Sigmoid colon (tissue), 7 donors: ENCODE measurements around the gene SCNN1B. TPM values are rescaled to one million over a fixed set of nuclear protein-coding genes. Genes with fewer than 3 reads are reported as not detected.

Experiments
- DNase-seq: peaks from one replicate; pipeline ENCODE4 v3.0.0-alpha.2; 2019
- H3K27ac ChIP-seq, 4 donors: fragments of 200-600 bp; sonication (generic); one replicate each; pipeline ENCODE4 v1.5.1; 2016 to 2019; ENCODE audit warnings: mild to moderate bottlenecking in 1 of 4
- H3K27me3 ChIP-seq, 3 donors: fragments of 200-600 bp; sonication (generic); one replicate each; pipeline ENCODE4 v1.5.1; 2019; ENCODE audit warnings: mild to moderate bottlenecking in 1 of 3
- H3K36me3 ChIP-seq, 4 donors: fragments of 200-600 bp; sonication (generic); one replicate each; pipeline ENCODE4 v1.5.1; 2016 to 2019
- H3K4me1 ChIP-seq, 4 donors: fragments of 200-600 bp; sonication (generic); one replicate each; pipeline ENCODE4 v1.5.1; 2017 to 2019
- H3K4me3 ChIP-seq, 4 donors: fragments of 200-600 bp; sonication (generic); one replicate each; pipeline ENCODE4 v1.5.1; 2017 to 2019; ENCODE audit warnings: mild to moderate bottlenecking in 2 of 4, moderate library complexity in 1 of 4
- H3K9me3 ChIP-seq, 4 donors: fragments of 200-600 bp in 3 of 4; sonication (generic) in 3 of 4; one replicate each; pipeline versions ENCODE4 v1.5.1 to v1.6.1; 2013 to 2019
- CTCF ChIP-seq, 4 experiments: fragments of 450-650 bp in 3 of 4; fragments of 200-600 bp in 1 of 4; IDR thresholded peaks; one replicate each; pipeline ENCODE4 v1.5.1; 2016 to 2019; ENCODE audit warnings: antibody characterized with exemption in 4 of 4, mild to moderate bottlenecking in 3 of 4, moderate library complexity in 2 of 4
- EP300 ChIP-seq, 4 donors: sonication (generic); formaldehyde crosslinking; IDR thresholded peaks; one replicate each; pipeline ENCODE4 v1.6.1; 2017; ENCODE audit warnings: antibody characterized with exemption in 4 of 4
- POLR2A ChIP-seq, 2 donors: fragments of 450-650 bp; IDR thresholded peaks; one replicate each; pipeline ENCODE4 v1.6.1; 2016; ENCODE audit warnings: antibody characterized with exemption in 2 of 2, mild to moderate bottlenecking in 2 of 2, moderate library complexity in 2 of 2
- POLR2AphosphoS5 ChIP-seq, 4 donors: sonication (generic); formaldehyde crosslinking; IDR thresholded peaks; one replicate each; pipeline ENCODE4 v1.6.1; 2017; ENCODE audit warnings: antibody characterized with exemption in 4 of 4
- WGBS, 2 donors: extraction: QIAGEN DNeasy Blood & Tissue Kit; methylation state at CpG; one replicate each; pipeline ENCODE4 v1.1.7; 2013; 5-methylcytosine and 5-hydroxymethylcytosine counted together
- intact Hi-C: fragments of 100-400 bp; cut with DNase I; formaldehyde crosslinking; loops from one replicate; pipeline ENCODE4 v1.15.1; 2023
- polyA plus RNA-seq, 3 donors: library from polyadenylated mRNA; stranded (reverse); fragments of 200-250 nt; gene quantifications; one replicate each; pipeline ENCODE4 v1.2.3, GENCODE V29; 2013
- total RNA-seq, 4 donors: library from RNA; depleted of rRNA; stranded (reverse); fragments of >200 nt; gene quantifications; one replicate each; pipeline ENCODE4 v1.1.0, GENCODE V29; 2016
- donor health status: healthy with polysubstance abuse.
- donor health status: Bipolar disorder and iron deficiency.
- donor health status: healthy.

SCNN1B gene
- total and polyA plus RNA-seq, 7 donors = 1.7 to 212 (median 9.2) TPM

GRCh38 chr16:23368469-23368868 lies 66.4 kb downstream of the SCNN1B start:
- Histone ChIP-seq H3K9me3 (no peaks in the 10 kb centered on the region), H3K4me3 (no peak overlapping the region), H3K36me3 (no peaks in the 10 kb centered on the region), H3K4me1 (peaks cover 0 to 14% (median 0%) of the 10 kb centered on the region in 4 donors), H3K27me3 (no peaks in the 10 kb centered on the region), H3K27ac (no peak overlapping the region)
- no peak for TF ChIP-seq CTCF (IDR thresholded peaks at IDR 0.05)
- TF ChIP-seq POLR2AphosphoS5 (IDR thresholded peaks at IDR 0.05) = no peak
- TF ChIP-seq POLR2A (IDR thresholded peaks at IDR 0.05) = no peak
- no peak for TF ChIP-seq EP300 (IDR thresholded peaks at IDR 0.05)
- WGBS, 2 donors = 22 to 66% methylated on average over 5 of the region's 5 CpGs
- intact Hi-C loops = no loop called here
- no peak for DNase-seq

DNA sequence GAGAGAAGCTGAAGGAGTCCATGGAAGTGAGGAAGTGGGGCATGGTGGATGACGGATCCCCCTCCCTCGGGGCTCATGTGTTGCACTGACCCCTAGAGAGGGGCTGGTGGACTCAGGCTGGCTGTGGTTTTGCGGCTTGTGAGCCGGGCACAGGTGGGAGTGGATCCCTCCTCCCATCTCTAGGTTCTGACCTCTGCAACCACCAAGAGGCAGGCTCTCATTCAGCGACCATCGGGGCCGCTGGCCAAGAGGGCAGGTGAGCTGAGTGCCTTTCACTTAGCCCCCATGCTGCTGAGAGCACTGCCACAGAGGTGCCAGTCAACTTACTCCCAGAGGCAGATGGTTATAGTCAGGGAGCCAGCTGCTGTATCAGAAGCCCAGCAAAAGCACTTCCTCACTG lies 67.3 kb downstream of the SCNN1B start:
- H3K9me3 ChIP-seq = no peaks in the 10 kb centered on the region
- TF ChIP-seq CTCF (IDR thresholded peaks at IDR 0.05) (no peak), EP300 (IDR thresholded peaks at IDR 0.05) (no peak), POLR2A (IDR thresholded peaks at IDR 0.05) (no peak), POLR2AphosphoS5 (IDR thresholded peaks at IDR 0.05) (no peak)
- H3K4me3 ChIP-seq = no peak overlapping the region
- H3K27ac ChIP-seq = no peak overlapping the region
- peaks cover 0 to 13% (median 0%) of the 10 kb centered on the region in 4 donors for H3K4me1 ChIP-seq
- no peaks in the 10 kb centered on the region for H3K36me3 ChIP-seq
- WGBS, 2 donors = 72 to 78% methylated on average over 7 of the region's 7 CpGs
- intact Hi-C loops = no loop called here
- DNase-seq = no peak
- no peaks in the 10 kb centered on the region for H3K27me3 ChIP-seq

- intact Hi-C loops = no loop called here
- Histone ChIP-seq H3K4me1 (peaks cover 0 to 4% (median 0%) of the 10 kb centered on the region in 4 donors), H3K36me3 (no peaks in the 10 kb centered on the region), H3K4me3 (no peak overlapping the region), H3K27me3 (no peaks in the 10 kb centered on the region), H3K9me3 (no peaks in the 10 kb centered on the region), H3K27ac (no peak overlapping the region)
- TF ChIP-seq POLR2A (IDR thresholded peaks at IDR 0.05) (no peak), EP300 (IDR thresholded peaks at IDR 0.05) (no peak), POLR2AphosphoS5 (IDR thresholded peaks at IDR 0.05) (no peak), CTCF (IDR thresholded peaks at IDR 0.05) (no peak)
- DNase-seq = no peak
- 83 to 88% methylated on average over 9 of the region's 9 CpGs for WGBS, 2 donors
Measured at GRCh38 chr16:23371368-23371767, 69.3 kb downstream of the SCNN1B start.

GRCh38 chr16:23373436-23374219 lies 71.5 kb downstream of the SCNN1B start:
- no peak for TF ChIP-seq POLR2AphosphoS5 (IDR thresholded peaks at IDR 0.05)
- no peak for TF ChIP-seq CTCF (IDR thresholded peaks at IDR 0.05)
- no peak for TF ChIP-seq EP300 (IDR thresholded peaks at IDR 0.05)
- no peak for TF ChIP-seq POLR2A (IDR thresholded peaks at IDR 0.05)
- intact Hi-C loops = no loop called here
- no peak for DNase-seq
- Histone ChIP-seq H3K4me3 (no peak overlapping the region), H3K36me3 (no peaks in the 10 kb centered on the region), H3K27ac (no peak overlapping the region), H3K4me1 (no peaks in the 10 kb centered on the region), H3K9me3 (no peaks in the 10 kb centered on the region), H3K27me3 (no peaks in the 10 kb centered on the region)
- WGBS, 2 donors = 81 to 87% methylated on average over 13 of the region's 13 CpGs
